Measurements from ENCODE around the gene RALGDS. TPM values are rescaled to one million over a fixed set of nuclear protein-coding genes. Genes with fewer than 3 reads are reported as not detected.

The RALGDS gene
- total RNA-seq, 1 experiment from 2014 or later, result 36.1 TPM

GRCh38 chr9:133146746-133147411 lies 25.8 kb upstream of the RALGDS start:
- H4K20me1 ChIP-seq (ENCODE audit: insufficient read depth), result no peaks in the 10 kb centered on the region; the same call in 1 of the 2 replicates

GRCh38 chr9:133144904-133145851 lies 24.1 kb upstream of the RALGDS start:
- intact Hi-C loops (cut with micrococcal nuclease), result loop anchor here (1.0 to 2.0 kb wide), 2 partner anchors 42 to 104 kb away; no protein-coding TSS in a partner anchor
- ATAC-seq, result no peak
- ChIA-PET CTCF (interaction anchor here (0.7 to 5.0 kb wide), 18 partner anchors 10 to 314 kb away, joined by 3 to 61 read pairs (median 7); partner anchors contain the start of genes CACFD1, GTF3C5 and RALGDS), POLR2A (interaction anchor here (1.0 to 1.1 kb wide), 2 partner anchors 10 to 115 kb away, joined by 3 read pairs; partner anchors contain the start of gene GTF3C5), RAD21 (ENCODE audit: low non-redundant PET in 1 of 2, low total read pairs in 2 of 2, uncharacterized antibody in 2 of 2, unreplicated experiment in 2 of 2) (interaction anchor here in 1 of 2 experiments (0.9 to 1.5 kb wide), 3 partner anchors 10 to 42 kb away, joined by 3 to 4 read pairs (median 4); no protein-coding TSS in a partner anchor)
- H3K79me2 ChIP-seq (ENCODE audit: insufficient read depth, low read length), result peaks cover 74% of the 10 kb centered on the region
- H2AFZ ChIP-seq (ENCODE audit: low read depth, low read length, poor library complexity, severe bottlenecking), result no peak overlapping the region
- no peaks in the 10 kb centered on the region for H3K27me3 ChIP-seq (ENCODE audit: insufficient read depth, low read length)
- peak overlapping the region in 1 of 2 experiments; percentile 16; a peak in 2 of 4 replicates for H3K4me3 ChIP-seq (replicated peaks in 1 of 2; ENCODE audit: low read depth in 1 of 2, low read length in 2 of 2)
- peaks cover 19 to 58% of the 10 kb centered on the region in 2 experiments for H3K4me1 ChIP-seq (ENCODE audit: control insufficient read depth in 1 of 2, insufficient read depth in 2 of 2, low read length in 2 of 2)
- no peaks in the 10 kb centered on the region for H3K9me2 ChIP-seq (ENCODE audit: insufficient read depth)
- no TSS peak for BruUV-seq (replicated peaks)
- H3K9ac ChIP-seq (ENCODE audit: low read length), result peak overlapping the region; percentile 45
- peak overlapping the region; percentile 38; the same call in 1 of the 2 replicates for H3K27ac ChIP-seq (ENCODE audit: low read depth, low read length)
- DNase-seq (ENCODE audit: low read depth, low spot score), result no peak
- no peaks in the 10 kb centered on the region for H3K9me3 ChIP-seq (ENCODE audit: control insufficient read depth in 1 of 2, insufficient read depth in 1 of 2, low read depth in 1 of 2, low read length in 2 of 2)
- H4K20me1 ChIP-seq (ENCODE audit: insufficient read depth), result no peaks in the 10 kb centered on the region; the same call in 1 of the 2 replicates
- H3K36me3 ChIP-seq (ENCODE audit: control insufficient read depth in 1 of 2, insufficient read depth in 2 of 2, low read length in 2 of 2), result no peaks in the 10 kb centered on the region
- H3K4me2 ChIP-seq (ENCODE audit: low read length), result peak overlapping the region; percentile 65
- TF ChIP-seq CBX3 (IDR thresholded peaks at IDR 0.05; ENCODE audit: low read depth) (no peak), ZBTB33 (IDR thresholded peaks at IDR 0.05; ENCODE audit: extremely low read depth, insufficient replicate concordance, low read length) (no peak), SP1 (IDR thresholded peaks at IDR 0.05; ENCODE audit: low read depth) (no peak), ZNF274 (IDR thresholded peaks at IDR 0.05; ENCODE audit: low read depth, low read length) (no peak), ZFX (IDR thresholded peaks at IDR 0.05) (no peak), EZH2phosphoT487 (IDR thresholded peaks at IDR 0.05; ENCODE audit: borderline replicate concordance) (no peak), SRF (IDR thresholded peaks at IDR 0.05; ENCODE audit: low read depth) (no peak), FOSL1 (IDR thresholded peaks at IDR 0.05; ENCODE audit: low read depth) (no peak), POLR2A (IDR thresholded peaks at IDR 0.05; ENCODE audit: borderline replicate concordance, extremely low read depth, insufficient read depth, insufficient read length) (no peak), YY1 (IDR thresholded peaks at IDR 0.05; ENCODE audit: extremely low read depth, insufficient replicate concordance, low read depth, low read length) (no peak), ATF3 (IDR thresholded peaks at IDR 0.05) (no peak)

More at GRCh38 chr9:133146746-133147411, 25.8 kb upstream of the RALGDS start:
- TF ChIP-seq SP1 (IDR thresholded peaks at IDR 0.05; ENCODE audit: low read depth), result no peak
- no peak for DNase-seq (ENCODE audit: low read depth, low spot score)
- H3K9me3 ChIP-seq (ENCODE audit: control insufficient read depth in 1 of 2, insufficient read depth in 1 of 2, low read depth in 1 of 2, low read length in 2 of 2), result no peaks in the 10 kb centered on the region
- peaks cover 19 to 59% of the 10 kb centered on the region in 2 experiments for H3K4me1 ChIP-seq (ENCODE audit: control insufficient read depth in 1 of 2, insufficient read depth in 2 of 2, low read length in 2 of 2)
- H3K9me2 ChIP-seq (ENCODE audit: insufficient read depth), result no peaks in the 10 kb centered on the region
- H3K4me2 ChIP-seq (ENCODE audit: low read length), result peak overlapping the region; percentile 96
- no peaks in the 10 kb centered on the region for H3K27me3 ChIP-seq (ENCODE audit: insufficient read depth, low read length)
- H3K27ac ChIP-seq (ENCODE audit: low read depth, low read length), result no peak overlapping the region; the same call in 1 of the 2 replicates
- H3K4me3 ChIP-seq (replicated peaks in 1 of 2; ENCODE audit: low read depth in 1 of 2, low read length in 2 of 2), result peak overlapping the region in 1 of 2 experiments; percentile 73; a peak in 1 of 4 replicates
- peak overlapping the region; percentile 12; the same call in 1 of the 2 replicates for H3K9ac ChIP-seq (ENCODE audit: low read length)
- ChIA-PET POLR2A (interaction anchor here (1.2 kb wide), 1 partner anchor 11 kb away, joined by 3 read pairs; no protein-coding TSS in a partner anchor), CTCF (interaction anchor here (1.0 to 5.0 kb wide), 5 partner anchors 12 to 106 kb away, joined by 4 to 40 read pairs (median 5); no protein-coding TSS in a partner anchor), RAD21 (ENCODE audit: low non-redundant PET in 1 of 2, low total read pairs in 2 of 2, uncharacterized antibody in 2 of 2, unreplicated experiment in 2 of 2) (no interaction called here)
- no TSS peak for BruUV-seq (replicated peaks)
- intact Hi-C loops (cut with micrococcal nuclease), result no loop called here
- no peak overlapping the region for H2AFZ ChIP-seq (ENCODE audit: low read depth, low read length, poor library complexity, severe bottlenecking)
- no peaks in the 10 kb centered on the region for H3K36me3 ChIP-seq (ENCODE audit: control insufficient read depth in 1 of 2, insufficient read depth in 2 of 2, low read length in 2 of 2)
- H3K79me2 ChIP-seq (ENCODE audit: insufficient read depth, low read length), result peaks cover 64% of the 10 kb centered on the region
- no peak for ATAC-seq
